GM23338 (cell line): ENCODE results near the gene CXCL10. TPM values are rescaled to one million over a fixed set of nuclear protein-coding genes. Genes with fewer than 3 reads are reported as not detected.

Source experiments
- ETS1 ChIP-seq: IDR thresholded peaks from 2 replicates; pipeline ENCODE4 v1.6.1; 2016; ENCODE audit warnings: antibody characterized with exemption
- EZH2 ChIP-seq: fragments of 200-600 bp; sonication (generic); IDR thresholded peaks from one replicate; pipeline ENCODE4 v1.8.0; 2017; ENCODE audit warnings: antibody characterized with exemption, mild to moderate bottlenecking, low read depth; ENCODE audit not compliant: unreplicated experiment
- EZH2phosphoT487 ChIP-seq: fragments of 200-600 bp; sonication (generic); IDR thresholded peaks from one replicate; pipeline ENCODE4 v1.8.1; 2018; ENCODE audit warnings: antibody characterized with exemption; ENCODE audit not compliant: unreplicated experiment
- JUNB ChIP-seq: IDR thresholded peaks from one replicate; pipeline ENCODE4 v1.6.1; 2016; ENCODE audit warnings: antibody characterized with exemption; ENCODE audit not compliant: unreplicated experiment
- NANOG ChIP-seq: IDR thresholded peaks from 2 replicates; pipeline ENCODE4 v1.6.1; 2016; ENCODE audit warnings: antibody characterized with exemption, borderline replicate concordance
- REST ChIP-seq: IDR thresholded peaks from one replicate; pipeline ENCODE4 v1.6.1; 2018; ENCODE audit warnings: antibody characterized with exemption; ENCODE audit not compliant: unreplicated experiment
- STAT1 ChIP-seq: IDR thresholded peaks from one replicate; pipeline ENCODE4 v1.6.1; 2016; ENCODE audit warnings: antibody characterized with exemption; ENCODE audit not compliant: unreplicated experiment
- ZNF114 ChIP-seq: fragments of 250-450 bp; sonication (Bioruptor Pico); IDR thresholded peaks from 2 replicates; pipeline ENCODE4 v1.5.0; 2020; ENCODE audit warnings: mild to moderate bottlenecking, moderate library complexity
- ZNF331 ChIP-seq: fragments of 250-450 bp; sonication (Bioruptor Pico); IDR thresholded peaks from 2 replicates; pipeline ENCODE4 v1.5.0; 2020; ENCODE audit warnings: low read depth, mild to moderate bottlenecking, moderate library complexity
- polyA plus RNA-seq: library from polyadenylated mRNA; unstranded; fragments of >200 nt; fragmentation: Nextera tagmentation; extraction: Ambion mirVana; gene quantifications from 2 replicates; pipeline ENCODE4 v1.2.1, GENCODE V29; 2016
- total RNA-seq: library from RNA; depleted of rRNA; stranded (reverse); fragments of >200 nt; shearing (Covaris generic); gene quantifications from 2 replicates; pipeline ENCODE4 v1.2.3, GENCODE V29; 2014
- TF ChIP-seq, protein P1 (sequence below): fragments of 250-450 bp; sonication (Bioruptor Pico); IDR thresholded peaks from 2 replicates; pipeline ENCODE4 v1.5.0; 2020; ENCODE audit warnings: mild to moderate bottlenecking, moderate library complexity

The CXCL10 gene
- total and polyA plus RNA-seq, 2 experiments from 2014 or later = not detected

DNA sequence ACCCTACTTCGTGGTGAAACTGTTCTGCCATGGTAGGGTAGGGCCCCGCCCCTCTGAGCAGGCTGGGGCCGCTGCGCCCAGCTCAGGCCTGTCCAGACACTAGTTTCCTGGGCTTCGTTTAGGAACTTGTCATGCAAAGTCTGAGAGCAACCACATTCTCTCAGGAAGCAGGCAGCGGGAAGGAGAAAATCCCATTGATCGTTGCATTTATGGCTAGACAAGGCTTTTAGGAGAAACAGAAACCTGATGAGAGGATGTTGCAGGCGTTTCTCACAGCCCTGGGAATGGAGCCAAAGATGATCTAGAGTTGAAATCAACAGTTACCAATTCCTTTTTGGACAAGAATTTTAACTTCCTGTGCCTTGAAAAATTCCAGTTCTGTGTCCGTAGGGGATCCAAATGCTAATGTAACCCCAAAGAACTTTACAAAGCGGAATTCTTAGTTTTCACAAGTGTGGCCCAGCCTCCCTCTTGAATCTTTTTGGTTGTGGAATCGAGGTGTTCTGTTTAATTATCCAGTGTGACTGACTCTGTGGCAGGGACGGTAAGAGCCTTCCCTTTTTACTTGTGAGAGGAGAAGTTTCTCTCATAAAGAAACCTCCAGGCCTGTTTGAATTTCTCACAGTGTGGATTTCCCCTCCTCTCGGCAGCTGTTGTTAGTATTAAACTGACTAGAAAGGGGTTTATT is 11.5 kb downstream of the CXCL10 start (continued):
- TF ChIP-seq, protein P1, sequence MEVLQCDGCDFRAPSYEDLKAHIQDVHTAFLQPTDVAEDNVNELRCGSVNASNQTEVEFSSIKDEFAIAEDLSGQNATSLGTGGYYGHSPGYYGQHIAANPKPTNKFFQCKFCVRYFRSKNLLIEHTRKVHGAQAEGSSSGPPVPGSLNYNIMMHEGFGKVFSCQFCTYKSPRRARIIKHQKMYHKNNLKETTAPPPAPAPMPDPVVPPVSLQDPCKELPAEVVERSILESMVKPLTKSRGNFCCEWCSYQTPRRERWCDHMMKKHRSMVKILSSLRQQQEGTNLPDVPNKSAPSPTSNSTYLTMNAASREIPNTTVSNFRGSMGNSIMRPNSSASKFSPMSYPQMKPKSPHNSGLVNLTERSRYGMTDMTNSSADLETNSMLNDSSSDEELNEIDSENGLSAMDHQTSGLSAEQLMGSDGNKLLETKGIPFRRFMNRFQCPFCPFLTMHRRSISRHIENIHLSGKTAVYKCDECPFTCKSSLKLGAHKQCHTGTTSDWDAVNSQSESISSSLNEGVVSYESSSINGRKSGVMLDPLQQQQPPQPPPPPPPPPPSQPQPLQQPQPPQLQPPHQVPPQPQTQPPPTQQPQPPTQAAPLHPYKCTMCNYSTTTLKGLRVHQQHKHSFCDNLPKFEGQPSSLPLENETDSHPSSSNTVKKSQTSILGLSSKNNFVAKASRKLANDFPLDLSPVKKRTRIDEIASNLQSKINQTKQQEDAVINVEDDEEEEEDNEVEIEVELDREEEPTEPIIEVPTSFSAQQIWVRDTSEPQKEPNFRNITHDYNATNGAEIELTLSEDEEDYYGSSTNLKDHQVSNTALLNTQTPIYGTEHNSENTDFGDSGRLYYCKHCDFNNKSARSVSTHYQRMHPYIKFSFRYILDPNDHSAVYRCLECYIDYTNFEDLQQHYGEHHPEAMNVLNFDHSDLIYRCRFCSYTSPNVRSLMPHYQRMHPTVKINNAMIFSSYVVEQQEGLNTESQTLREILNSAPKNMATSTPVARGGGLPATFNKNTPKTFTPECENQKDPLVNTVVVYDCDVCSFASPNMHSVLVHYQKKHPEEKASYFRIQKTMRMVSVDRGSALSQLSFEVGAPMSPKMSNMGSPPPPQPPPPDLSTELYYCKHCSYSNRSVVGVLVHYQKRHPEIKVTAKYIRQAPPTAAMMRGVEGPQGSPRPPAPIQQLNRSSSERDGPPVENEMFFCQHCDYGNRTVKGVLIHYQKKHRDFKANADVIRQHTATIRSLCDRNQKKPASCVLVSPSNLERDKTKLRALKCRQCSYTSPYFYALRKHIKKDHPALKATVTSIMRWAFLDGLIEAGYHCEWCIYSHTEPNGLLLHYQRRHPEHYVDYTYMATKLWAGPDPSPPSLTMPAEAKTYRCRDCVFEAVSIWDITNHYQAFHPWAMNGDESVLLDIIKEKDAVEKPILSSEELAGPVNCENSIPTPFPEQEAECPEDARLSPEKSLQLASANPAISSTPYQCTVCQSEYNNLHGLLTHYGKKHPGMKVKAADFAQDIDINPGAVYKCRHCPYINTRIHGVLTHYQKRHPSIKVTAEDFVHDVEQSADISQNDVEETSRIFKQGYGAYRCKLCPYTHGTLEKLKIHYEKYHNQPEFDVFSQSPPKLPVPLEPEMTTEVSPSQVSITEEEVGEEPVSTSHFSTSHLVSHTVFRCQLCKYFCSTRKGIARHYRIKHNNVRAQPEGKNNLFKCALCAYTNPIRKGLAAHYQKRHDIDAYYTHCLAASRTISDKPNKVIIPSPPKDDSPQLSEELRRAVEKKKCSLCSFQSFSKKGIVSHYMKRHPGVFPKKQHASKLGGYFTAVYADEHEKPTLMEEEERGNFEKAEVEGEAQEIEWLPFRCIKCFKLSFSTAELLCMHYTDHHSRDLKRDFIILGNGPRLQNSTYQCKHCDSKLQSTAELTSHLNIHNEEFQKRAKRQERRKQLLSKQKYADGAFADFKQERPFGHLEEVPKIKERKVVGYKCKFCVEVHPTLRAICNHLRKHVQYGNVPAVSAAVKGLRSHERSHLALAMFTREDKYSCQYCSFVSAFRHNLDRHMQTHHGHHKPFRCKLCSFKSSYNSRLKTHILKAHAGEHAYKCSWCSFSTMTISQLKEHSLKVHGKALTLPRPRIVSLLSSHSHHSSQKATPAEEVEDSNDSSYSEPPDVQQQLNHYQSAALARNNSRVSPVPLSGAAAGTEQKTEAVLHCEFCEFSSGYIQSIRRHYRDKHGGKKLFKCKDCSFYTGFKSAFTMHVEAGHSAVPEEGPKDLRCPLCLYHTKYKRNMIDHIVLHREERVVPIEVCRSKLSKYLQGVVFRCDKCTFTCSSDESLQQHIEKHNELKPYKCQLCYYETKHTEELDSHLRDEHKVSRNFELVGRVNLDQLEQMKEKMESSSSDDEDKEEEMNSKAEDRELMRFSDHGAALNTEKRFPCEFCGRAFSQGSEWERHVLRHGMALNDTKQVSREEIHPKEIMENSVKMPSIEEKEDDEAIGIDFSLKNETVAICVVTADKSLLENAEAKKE (CRISPR knock-in tag) = no peak
- no peak for TF ChIP-seq ETS1
- no peak for TF ChIP-seq EZH2
- no peak for TF ChIP-seq STAT1
- TF ChIP-seq REST = no peak
- TF ChIP-seq ZNF114 (CRISPR knock-in tag) = no peak
- TF ChIP-seq NANOG = no peak
- TF ChIP-seq JUNB = no peak
- no peak for TF ChIP-seq EZH2phosphoT487
- TF ChIP-seq ZNF331 (CRISPR knock-in tag) = no peak
